ENCODE measurements around the gene CCDC117.
"Not testable (repeated sequence)": the region's sequence is repeated elsewhere in the genome, so short reads cannot be mapped to it uniquely, and the experiment has no call there.

Gene CCDC117

GRCh38 chr22:28759861-28760560 is 12.5 kb upstream of the CCDC117 start:
- no peak for DNase-seq (ENCODE audit: low read depth)
- H3K4me3 ChIP-seq (ENCODE audit: low read depth, low read length), result no peak overlapping the region; the same call in 1 of the 2 replicates
- TF ChIP-seq CTCF (IDR thresholded peaks at IDR 0.05; ENCODE audit: low read depth, low read length, missing control alignments), result no peak

DNA sequence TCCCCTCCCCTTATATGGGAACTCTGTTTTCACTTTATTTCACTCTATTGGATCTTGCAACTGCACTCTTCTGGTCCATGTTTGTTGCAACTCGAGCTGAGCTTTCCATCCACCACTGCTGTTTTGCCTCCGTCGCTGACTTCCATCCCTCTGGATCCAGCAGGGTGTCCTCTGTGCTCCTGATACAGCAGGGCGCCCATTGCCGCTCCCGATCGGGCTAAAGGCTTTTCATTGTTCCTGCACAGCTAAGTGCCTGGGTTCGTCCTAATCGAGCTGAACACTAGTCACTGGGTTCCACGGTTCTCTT is 11.1 kb upstream of the CCDC117 start:
- TF ChIP-seq CTCF (IDR thresholded peaks at IDR 0.05; ENCODE audit: low read depth, low read length, missing control alignments), result no peak
- DNase-seq (ENCODE audit: low read depth), result no peak
- no peak overlapping the region for H3K4me3 ChIP-seq (ENCODE audit: low read depth, low read length)

GRCh38 chr22:28762000-28762399 is 10.5 kb upstream of the CCDC117 start:
- not testable (repeated sequence) for DNase-seq (ENCODE audit: low read depth); H3K4me3 ChIP-seq (ENCODE audit: low read depth, low read length)

- no peak for DNase-seq (ENCODE audit: low read depth)
- TF ChIP-seq CTCF (IDR thresholded peaks at IDR 0.05; ENCODE audit: low read depth, low read length, missing control alignments), result no peak
- no peak overlapping the region for H3K4me3 ChIP-seq (ENCODE audit: low read depth, low read length)
These were observed 5.9 kb upstream of the CCDC117 start for GRCh38 chr22:28766628-28767027.

DNA sequence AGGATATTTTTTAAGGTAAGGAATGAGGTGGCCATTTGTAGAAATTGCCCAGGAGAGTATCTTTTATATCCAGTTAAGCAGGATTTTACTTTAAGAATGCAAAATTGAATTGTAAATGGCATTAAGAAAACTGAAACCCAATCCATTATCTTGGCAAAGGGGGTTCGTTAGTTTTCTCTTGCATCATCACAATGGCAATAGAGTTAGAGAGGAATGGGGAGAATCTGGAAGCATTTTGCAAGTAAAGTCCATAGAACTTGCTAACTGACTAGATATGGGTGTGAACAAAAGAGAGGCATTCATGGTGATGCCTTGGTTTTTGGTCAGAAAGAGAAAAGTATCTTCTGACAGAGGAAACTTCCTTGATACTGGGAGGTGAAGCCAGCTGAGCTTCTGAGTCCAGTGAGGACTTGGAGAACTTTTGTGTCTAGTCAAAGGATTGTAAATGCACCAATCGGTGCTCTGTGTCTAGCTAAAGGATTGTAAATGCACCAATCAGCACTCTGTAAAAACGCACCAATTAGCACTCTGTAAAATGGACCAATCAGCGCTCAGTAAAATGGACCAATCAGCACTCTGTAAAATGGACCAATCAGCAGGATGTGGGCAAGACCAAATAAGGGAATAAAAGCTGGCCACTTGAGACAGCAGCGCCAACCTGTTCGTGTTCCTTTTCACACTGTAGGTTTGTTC is 3.6 kb upstream of the CCDC117 start:
- DNase-seq (ENCODE audit: low read depth), result no peak
- TF ChIP-seq CTCF (IDR thresholded peaks at IDR 0.05; ENCODE audit: low read depth, low read length, missing control alignments), result no peak
- no peak overlapping the region for H3K4me3 ChIP-seq (ENCODE audit: low read depth, low read length)

GRCh38 chr22:28769394-28770085 is 3.0 kb upstream of the CCDC117 start:
- no peak for TF ChIP-seq CTCF (IDR thresholded peaks at IDR 0.05; ENCODE audit: low read depth, low read length, missing control alignments)
- no peak overlapping the region for H3K4me3 ChIP-seq (ENCODE audit: low read depth, low read length)
- DNase-seq (ENCODE audit: low read depth), result no peak

- no peak for TF ChIP-seq CTCF (IDR thresholded peaks at IDR 0.05; ENCODE audit: low read depth, low read length, missing control alignments)
- no peak overlapping the region for H3K4me3 ChIP-seq (ENCODE audit: low read depth, low read length)
- DNase-seq (ENCODE audit: low read depth), result no peak
These were observed 1.2 kb upstream of the CCDC117 start for GRCh38 chr22:28771195-28771791.

Data from GM12864 (cell line).